ENCODE results near the gene GTF3A. TPM values are rescaled to one million over a fixed set of nuclear protein-coding genes. Genes with fewer than 3 reads are reported as not detected.

The GTF3A gene
- total RNA-seq, 4 donors from 2014 or later, result 179 to 304 (median 242) TPM

DNA sequence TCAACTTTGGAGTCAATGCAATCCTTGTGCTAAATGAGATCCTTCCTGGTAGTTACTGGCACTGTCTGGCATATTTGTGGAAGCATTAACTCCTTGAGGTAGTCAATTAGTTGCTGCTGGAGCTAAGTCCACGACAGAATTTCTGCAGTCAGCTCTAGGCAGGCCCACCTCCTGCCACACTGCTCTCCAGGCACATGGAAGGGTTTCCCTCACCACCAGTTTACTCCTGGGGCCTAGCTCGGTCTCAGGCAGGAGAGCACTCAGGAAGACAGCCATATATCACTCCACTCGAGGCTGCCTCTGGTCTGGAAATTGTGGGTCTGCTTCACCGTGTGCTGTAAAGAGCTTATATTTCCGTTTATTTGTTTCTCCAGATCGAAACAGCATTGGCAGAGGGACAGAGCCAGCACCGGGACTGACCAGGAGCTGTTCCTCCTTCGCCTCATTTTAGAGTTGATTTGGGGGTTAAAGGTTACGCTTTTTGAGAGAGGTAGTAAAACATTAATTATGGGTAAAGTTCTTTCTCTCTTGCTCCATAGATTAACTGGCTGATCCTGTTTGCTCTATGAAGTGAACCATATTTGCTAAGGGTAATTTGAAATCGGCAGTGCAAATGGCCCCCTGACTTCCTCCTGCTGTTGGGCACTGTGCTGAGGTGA is 20.6 kb upstream of the GTF3A start:
- Histone ChIP-seq H3K27me3 (no peaks in the 10 kb centered on the region), H3K36me3 (no peaks in the 10 kb centered on the region), H3K9me3 (no peaks in the 10 kb centered on the region), H3K4me1 (peaks cover 6 to 10% of the 10 kb centered on the region in 2 donors), H3K27ac (peak overlapping the region in 1 of 4 donors; percentile 21), H3K4me3 (no peak overlapping the region)
- intact Hi-C loops (cut with DNase I; ENCODE audit: low total_unique reads), result no loop called here
- ATAC-seq (no peak), DNase-seq (no peak)
- TF ChIP-seq POLR2A (IDR thresholded peaks at IDR 0.05), result no peak
- TF ChIP-seq, protein P1, sequence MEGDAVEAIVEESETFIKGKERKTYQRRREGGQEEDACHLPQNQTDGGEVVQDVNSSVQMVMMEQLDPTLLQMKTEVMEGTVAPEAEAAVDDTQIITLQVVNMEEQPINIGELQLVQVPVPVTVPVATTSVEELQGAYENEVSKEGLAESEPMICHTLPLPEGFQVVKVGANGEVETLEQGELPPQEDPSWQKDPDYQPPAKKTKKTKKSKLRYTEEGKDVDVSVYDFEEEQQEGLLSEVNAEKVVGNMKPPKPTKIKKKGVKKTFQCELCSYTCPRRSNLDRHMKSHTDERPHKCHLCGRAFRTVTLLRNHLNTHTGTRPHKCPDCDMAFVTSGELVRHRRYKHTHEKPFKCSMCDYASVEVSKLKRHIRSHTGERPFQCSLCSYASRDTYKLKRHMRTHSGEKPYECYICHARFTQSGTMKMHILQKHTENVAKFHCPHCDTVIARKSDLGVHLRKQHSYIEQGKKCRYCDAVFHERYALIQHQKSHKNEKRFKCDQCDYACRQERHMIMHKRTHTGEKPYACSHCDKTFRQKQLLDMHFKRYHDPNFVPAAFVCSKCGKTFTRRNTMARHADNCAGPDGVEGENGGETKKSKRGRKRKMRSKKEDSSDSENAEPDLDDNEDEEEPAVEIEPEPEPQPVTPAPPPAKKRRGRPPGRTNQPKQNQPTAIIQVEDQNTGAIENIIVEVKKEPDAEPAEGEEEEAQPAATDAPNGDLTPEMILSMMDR (IDR thresholded peaks at IDR 0.05 in 4 of 5, conservative IDR thresholded peaks at IDR 0.05 in 1 of 5), result no peak
- in situ Hi-C loops (cut with MboI; ENCODE audit: low sequenced_read_pairs in 4 of 4), result loop anchor here in 2 of 4 donors (25.0 kb wide), 1 partner anchor 208 kb away; the partner anchor contains the start of genes LNX2 (in 2 of the 2) and POLR1D (in 2 of the 2)

GRCh38 chr13:27404680-27405079 is 19.7 kb upstream of the GTF3A start:
- no peak overlapping the region for H3K4me3 ChIP-seq
- DNase-seq (no peak), ATAC-seq (peak; percentile 26 to 50)
- in situ Hi-C loops (cut with MboI; ENCODE audit: low sequenced_read_pairs in 4 of 4), result loop anchor here in 2 of 4 donors (25.0 kb wide), 1 partner anchor 208 kb away; the partner anchor contains the start of genes LNX2 (in 2 of the 2) and POLR1D (in 2 of the 2)
- intact Hi-C loops (cut with DNase I; ENCODE audit: low total_unique reads), result loop anchor here (5.0 kb wide), 1 partner anchor 128 kb away; no protein-coding TSS in a partner anchor
- H3K9me3 ChIP-seq, result no peaks in the 10 kb centered on the region
- no peak overlapping the region for H3K27ac ChIP-seq
- TF ChIP-seq, protein P1 (IDR thresholded peaks at IDR 0.05 in 4 of 5, conservative IDR thresholded peaks at IDR 0.05 in 1 of 5), result no peak
- TF ChIP-seq POLR2A (IDR thresholded peaks at IDR 0.05), result no peak
- peaks cover 6 to 10% of the 10 kb centered on the region in 2 donors for H3K4me1 ChIP-seq
- H3K27me3 ChIP-seq, result no peaks in the 10 kb centered on the region
- no peaks in the 10 kb centered on the region for H3K36me3 ChIP-seq

- Histone ChIP-seq H3K4me1 (peaks cover 6 to 10% of the 10 kb centered on the region in 2 donors), H3K9me3 (no peaks in the 10 kb centered on the region), H3K36me3 (no peaks in the 10 kb centered on the region), H3K27me3 (no peaks in the 10 kb centered on the region), H3K27ac (no peak overlapping the region), H3K4me3 (no peak overlapping the region)
- intact Hi-C loops (cut with DNase I; ENCODE audit: low total_unique reads), result loop anchor here (1.0 to 5.0 kb wide), 3 partner anchors 20 to 422 kb away; no protein-coding TSS in a partner anchor
- peak; percentile 18 to 25 for ATAC-seq
- TF ChIP-seq, protein P1 (IDR thresholded peaks at IDR 0.05 in 4 of 5, conservative IDR thresholded peaks at IDR 0.05 in 1 of 5), result no peak
- TF ChIP-seq POLR2A (IDR thresholded peaks at IDR 0.05), result no peak
- in situ Hi-C loops (cut with MboI; ENCODE audit: low sequenced_read_pairs in 4 of 4), result loop anchor here in 2 of 4 donors (25.0 kb wide), 1 partner anchor 207 kb away; the partner anchor contains the start of genes LNX2 (in 2 of the 2) and POLR1D (in 2 of the 2)
- DNase-seq, result no peak
Observed at GRCh38 chr13:27405546-27406134, 18.8 kb upstream of the GTF3A start.

- Histone ChIP-seq H3K4me3 (no peak overlapping the region), H3K27me3 (no peaks in the 10 kb centered on the region), H3K4me1 (peaks cover 6 to 10% of the 10 kb centered on the region in 2 donors), H3K36me3 (no peaks in the 10 kb centered on the region), H3K9me3 (no peaks in the 10 kb centered on the region), H3K27ac (no peak overlapping the region)
- intact Hi-C loops (cut with DNase I; ENCODE audit: low total_unique reads), result loop anchor here (1.0 to 5.0 kb wide), 3 partner anchors 19 to 421 kb away; no protein-coding TSS in a partner anchor
- DNase-seq (no peak), ATAC-seq (peak; percentile 77 to 80)
- no peak for TF ChIP-seq POLR2A (IDR thresholded peaks at IDR 0.05)
- TF ChIP-seq, protein P1 (IDR thresholded peaks at IDR 0.05 in 4 of 5, conservative IDR thresholded peaks at IDR 0.05 in 1 of 5), result peak; percentile 39 to 70 (median 61)
- in situ Hi-C loops (cut with MboI; ENCODE audit: low sequenced_read_pairs in 4 of 4), result loop anchor here in 2 of 4 donors (25.0 kb wide), 1 partner anchor 206 kb away; the partner anchor contains the start of genes LNX2 (in 2 of the 2) and POLR1D (in 2 of the 2)
Observed at GRCh38 chr13:27406178-27406939, 18.1 kb upstream of the GTF3A start.
